ENCODE results near the gene FSTL4. TPM values are rescaled to one million over a fixed set of nuclear protein-coding genes. Genes with fewer than 3 reads are reported as not detected.

The FSTL4 gene
- total RNA-seq, 4 donors from 2014 or later, result 0.41 TPM; not detected in 3

DNA sequence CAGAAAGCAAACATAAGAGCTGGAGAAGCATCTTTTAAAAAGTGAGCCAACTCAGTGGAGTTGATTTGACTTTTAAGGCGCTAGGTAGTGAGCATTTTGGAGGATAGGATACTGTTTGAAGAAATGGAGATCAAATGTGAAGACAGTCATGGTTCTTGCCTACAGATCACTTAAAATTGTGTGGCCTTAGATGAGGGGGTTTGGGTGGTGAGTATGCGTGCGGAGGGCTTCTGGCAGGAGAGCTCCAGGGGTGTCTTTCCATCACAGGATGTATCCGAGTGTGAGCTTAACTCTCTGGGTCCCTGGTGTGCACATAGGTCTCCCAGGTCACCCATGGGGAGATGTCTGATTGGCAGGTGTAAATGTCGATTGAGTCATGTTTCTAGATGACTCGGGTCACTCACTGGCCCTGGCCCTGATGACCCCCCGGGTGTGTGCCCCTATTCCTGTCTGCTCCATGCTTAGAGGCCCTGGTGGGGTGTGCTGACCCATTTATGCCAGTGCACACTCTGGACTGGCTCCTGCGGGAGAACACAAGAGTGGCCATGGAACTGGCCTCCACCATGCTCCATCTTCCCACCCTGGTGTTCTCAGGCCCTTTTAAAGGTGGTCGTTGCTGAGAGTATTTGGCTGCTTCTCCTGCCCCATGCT lies 274.4 kb downstream of the FSTL4 start:
- no peak overlapping the region for H3K4me3 ChIP-seq
- intact Hi-C loops (cut with DNase I; ENCODE audit: low total_unique reads), result no loop called here
- no peaks in the 10 kb centered on the region for H3K36me3 ChIP-seq
- TF ChIP-seq CTCF (IDR thresholded peaks at IDR 0.05) (no peak), POLR2A (IDR thresholded peaks at IDR 0.05) (no peak)
- no peaks in the 10 kb centered on the region for H3K4me1 ChIP-seq
- no peak for DNase-seq
- no peak overlapping the region for H3K27ac ChIP-seq
- H3K27me3 ChIP-seq, result no peaks in the 10 kb centered on the region
- H3K9me3 ChIP-seq, result no peaks in the 10 kb centered on the region

GRCh38 chr5:133336969-133337410 lies 275.4 kb downstream of the FSTL4 start:
- H3K4me3 ChIP-seq, result no peak overlapping the region
- intact Hi-C loops (cut with DNase I; ENCODE audit: low total_unique reads), result no loop called here
- DNase-seq, result no peak
- H3K36me3 ChIP-seq, result no peaks in the 10 kb centered on the region
- no peaks in the 10 kb centered on the region for H3K9me3 ChIP-seq
- H3K27ac ChIP-seq, result no peak overlapping the region
- H3K4me1 ChIP-seq, result no peaks in the 10 kb centered on the region
- TF ChIP-seq POLR2A (IDR thresholded peaks at IDR 0.05), result no peak
- TF ChIP-seq CTCF (IDR thresholded peaks at IDR 0.05), result no peak
- H3K27me3 ChIP-seq, result no peaks in the 10 kb centered on the region

GRCh38 chr5:133336121-133336968 lies 276.0 kb downstream of the FSTL4 start:
- Histone ChIP-seq H3K4me1 (no peaks in the 10 kb centered on the region), H3K9me3 (no peaks in the 10 kb centered on the region), H3K27me3 (no peaks in the 10 kb centered on the region), H3K27ac (no peak overlapping the region), H3K4me3 (no peak overlapping the region), H3K36me3 (no peaks in the 10 kb centered on the region)
- TF ChIP-seq POLR2A (IDR thresholded peaks at IDR 0.05), result no peak
- TF ChIP-seq CTCF (IDR thresholded peaks at IDR 0.05), result no peak
- intact Hi-C loops (cut with DNase I; ENCODE audit: low total_unique reads), result no loop called here
- DNase-seq, result no peak

DNA sequence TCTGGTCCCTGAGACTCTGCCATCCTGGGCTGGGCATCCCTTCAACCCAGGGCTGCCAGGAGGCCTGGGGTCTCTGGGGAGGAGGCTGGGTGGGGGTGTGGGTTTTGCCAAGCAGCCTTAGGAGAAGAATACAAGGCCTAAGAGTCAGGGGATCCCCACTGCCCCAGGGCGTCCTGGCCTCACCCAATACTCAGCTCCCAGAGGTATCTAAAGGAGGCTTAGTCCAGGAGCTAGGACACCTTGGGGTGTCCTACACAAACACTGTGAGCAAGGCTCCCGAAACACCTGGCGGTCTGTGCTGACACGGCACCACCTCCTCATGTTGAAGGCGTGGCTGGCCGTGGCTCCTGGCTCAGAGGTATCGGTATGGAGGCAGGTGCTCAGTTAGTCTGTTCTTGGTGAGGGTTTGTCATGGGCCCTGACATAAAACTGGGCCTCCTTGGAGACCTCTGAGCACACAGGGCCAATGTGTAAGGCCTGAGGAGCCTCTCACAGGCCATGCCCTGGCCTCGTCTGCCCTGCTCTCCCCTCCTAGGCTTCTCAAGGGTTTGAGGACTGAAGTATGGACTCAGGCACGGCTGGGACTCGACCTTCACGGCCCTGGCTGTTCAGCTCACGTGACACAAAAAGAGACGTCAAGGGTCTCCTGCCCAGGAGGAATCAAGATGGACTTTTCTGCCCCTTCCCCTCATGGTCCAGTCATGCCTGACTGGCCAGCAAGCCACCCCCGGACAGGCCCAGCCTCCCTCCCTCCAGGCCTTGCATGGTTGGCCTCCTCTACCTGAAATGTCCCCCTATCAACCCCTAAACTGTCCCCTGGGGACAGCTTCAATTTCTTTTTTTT lies 277.3 kb downstream of the FSTL4 start:
- DNase-seq, result no peak
- TF ChIP-seq POLR2A (IDR thresholded peaks at IDR 0.05), result no peak
- no peak for TF ChIP-seq CTCF (IDR thresholded peaks at IDR 0.05)
- H3K4me1 ChIP-seq, result no peaks in the 10 kb centered on the region
- no peak overlapping the region for H3K27ac ChIP-seq
- H3K4me3 ChIP-seq, result no peak overlapping the region
- intact Hi-C loops (cut with DNase I; ENCODE audit: low total_unique reads), result no loop called here
- H3K36me3 ChIP-seq, result no peaks in the 10 kb centered on the region
- H3K27me3 ChIP-seq, result no peaks in the 10 kb centered on the region
- no peaks in the 10 kb centered on the region for H3K9me3 ChIP-seq

All from uterus (tissue), 4 donors.